Adipocyte (in vitro differentiated cells): Measurements from ENCODE around the gene MRPS31.
A peak's percentile ranks its signal among the peaks of the same experiment; 100 is the strongest.

Source experiments
- DNase-seq: peaks from one replicate; pipeline ENCODE4 v3.0.0-alpha.2; 2015; ENCODE audit warnings: low read depth
- H3K27me3 ChIP-seq: replicated peaks from 2 replicates; pipeline ENCODE4 v1.7.0; 2013; ENCODE audit warnings: mild to moderate bottlenecking, low read length, moderate library complexity; ENCODE audit not compliant: control insufficient read depth, insufficient read depth
- H3K36me3 ChIP-seq: 2 replicates; pipeline ENCODE4 v1.7.0; 2013; ENCODE audit warnings: low read length, mild to moderate bottlenecking, moderate library complexity; ENCODE audit not compliant: control insufficient read depth, insufficient read depth, severe bottlenecking
- H3K4me1 ChIP-seq: 2 replicates; pipeline ENCODE4 v1.7.0; 2013; ENCODE audit warnings: mild to moderate bottlenecking, low read length, moderate library complexity; ENCODE audit not compliant: control insufficient read depth, insufficient read depth
- H3K4me3 ChIP-seq: 2 replicates; pipeline ENCODE4 v1.7.0; 2013; ENCODE audit warnings: mild to moderate bottlenecking, low read length, moderate library complexity
- H3K9ac ChIP-seq: 2 replicates; pipeline ENCODE4 v1.7.0; 2013; ENCODE audit warnings: mild to moderate bottlenecking, low read length, moderate library complexity
- H3K9me3 ChIP-seq: 2 replicates; pipeline ENCODE4 v1.7.0; 2013; ENCODE audit warnings: mild to moderate bottlenecking, low read length, moderate library complexity; ENCODE audit not compliant: control insufficient read depth

MRPS31 gene

GRCh38 chr13:40776681-40777165 is 5.7 kb upstream of the MRPS31 start:
- peak; percentile 16 for DNase-seq
- H3K4me3 ChIP-seq: no peak overlapping the region
- H3K27me3 ChIP-seq: no peaks in the 10 kb centered on the region
- no peaks in the 10 kb centered on the region for H3K36me3 ChIP-seq
- H3K4me1 ChIP-seq: no peaks in the 10 kb centered on the region
- H3K9ac ChIP-seq: no peak overlapping the region
- H3K9me3 ChIP-seq: no peaks in the 10 kb centered on the region

DNA sequence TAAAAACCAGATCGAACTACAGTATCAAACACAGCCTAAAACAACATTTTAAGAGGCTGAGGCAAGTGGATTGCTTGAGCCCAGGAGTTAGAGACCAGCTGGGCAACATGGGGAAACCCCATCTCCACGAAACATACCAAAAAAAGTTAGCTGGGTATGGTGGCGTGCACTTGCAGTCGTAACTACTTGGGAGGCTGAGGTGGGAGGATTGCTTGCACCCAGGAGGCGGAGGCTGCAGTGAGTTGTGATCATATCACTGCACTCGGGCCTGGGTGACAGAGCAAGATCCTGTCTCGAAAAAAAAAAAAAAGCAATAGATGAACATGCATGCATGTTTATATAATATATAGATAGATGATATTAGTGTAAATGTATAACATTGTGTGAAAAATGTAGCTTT is 5.2 kb upstream of the MRPS31 start:
- H3K4me1 ChIP-seq: no peaks in the 10 kb centered on the region
- H3K9ac ChIP-seq: no peak overlapping the region
- DNase-seq: no peak
- H3K27me3 ChIP-seq: no peaks in the 10 kb centered on the region
- H3K9me3 ChIP-seq: no peaks in the 10 kb centered on the region
- no peak overlapping the region for H3K4me3 ChIP-seq
- no peaks in the 10 kb centered on the region for H3K36me3 ChIP-seq

DNA sequence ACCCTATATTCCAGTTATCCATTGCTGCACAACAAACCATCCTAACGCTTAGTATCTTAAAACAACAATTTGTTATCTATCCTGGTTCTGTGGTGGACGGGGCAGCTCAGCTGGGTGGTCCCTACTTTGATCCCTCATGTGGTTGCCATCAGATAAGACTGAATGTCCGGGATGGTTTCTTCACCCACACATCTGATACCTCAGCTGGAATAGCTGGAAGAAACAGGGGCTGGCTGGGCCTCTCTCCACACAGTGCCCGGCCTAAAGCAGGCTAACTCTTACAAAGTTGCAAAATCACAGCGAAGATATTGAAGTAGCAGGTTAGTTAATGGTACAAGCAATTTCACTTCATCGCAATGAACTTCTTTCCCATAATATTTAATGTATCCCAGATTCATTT is 3.7 kb upstream of the MRPS31 start:
- DNase-seq: no peak
- H3K9ac ChIP-seq: no peak overlapping the region

DNA sequence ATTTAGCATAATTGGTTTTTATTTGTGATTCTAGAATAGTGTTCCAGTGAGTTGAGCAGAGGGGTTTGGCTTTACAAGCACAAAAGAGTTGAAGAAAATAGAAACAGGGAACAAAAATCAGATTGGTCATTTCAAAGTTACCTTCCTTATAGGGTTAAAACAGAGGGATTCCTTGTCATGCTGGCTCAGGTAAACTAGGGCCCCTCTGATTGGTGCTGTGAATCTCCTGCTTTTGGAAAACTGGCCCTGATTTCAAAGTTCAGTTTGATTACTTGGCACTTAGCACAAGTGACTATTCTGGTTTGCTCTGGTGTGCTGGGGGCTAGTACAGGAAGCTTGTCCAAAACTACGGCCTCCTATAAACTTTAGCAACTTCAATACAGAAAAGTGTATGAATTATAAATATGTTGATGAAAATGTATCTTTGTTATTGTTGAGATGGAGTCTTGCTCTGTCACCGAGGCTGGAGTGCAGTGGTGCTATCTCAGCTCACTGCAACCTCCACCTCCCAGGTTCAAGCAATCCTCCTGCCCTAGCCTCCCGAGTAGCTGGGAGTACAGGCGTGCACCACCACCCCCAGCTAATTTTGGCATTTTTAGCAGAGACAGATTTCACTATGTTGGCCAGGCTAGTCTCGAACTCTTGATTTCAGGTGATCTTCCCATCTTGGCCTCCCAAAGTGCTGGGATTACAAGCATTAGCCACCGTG is 1.9 kb upstream of the MRPS31 start:
- H3K9ac ChIP-seq: no peak overlapping the region
- no peak overlapping the region for H3K4me3 ChIP-seq
- peaks cover 9% of the 10 kb centered on the region for H3K4me1 ChIP-seq
- no peaks in the 10 kb centered on the region for H3K27me3 ChIP-seq
- no peak for DNase-seq
- no peaks in the 10 kb centered on the region for H3K9me3 ChIP-seq
- no peaks in the 10 kb centered on the region for H3K36me3 ChIP-seq

More for the DNA sequence above, 3.7 kb upstream of the MRPS31 start:
- no peaks in the 10 kb centered on the region for H3K27me3 ChIP-seq
- no peak overlapping the region for H3K4me3 ChIP-seq
- H3K9me3 ChIP-seq: no peaks in the 10 kb centered on the region
- H3K36me3 ChIP-seq: no peaks in the 10 kb centered on the region
- H3K4me1 ChIP-seq: peaks cover 8% of the 10 kb centered on the region

DNA sequence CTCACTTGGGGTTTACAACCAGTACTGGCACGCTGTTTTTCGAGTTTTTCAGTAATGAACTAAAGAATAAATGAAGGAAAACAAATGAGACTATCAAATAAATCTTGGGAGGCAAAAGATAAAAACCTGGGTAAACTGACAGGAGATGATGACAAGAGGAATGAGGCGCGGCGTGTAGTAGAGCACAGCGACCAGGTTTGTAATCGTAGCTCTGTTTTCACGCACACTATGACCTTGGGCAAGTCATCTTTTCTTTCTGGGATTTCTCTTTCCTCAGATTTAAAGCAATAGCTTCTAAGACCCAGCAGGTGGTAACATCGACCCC is 419 bp downstream of the MRPS31 start:
- DNase-seq: no peak
- peak overlapping the region; percentile 90 for H3K9ac ChIP-seq
- H3K4me1 ChIP-seq: peaks cover 9% of the 10 kb centered on the region
- peaks cover 6% of the 10 kb centered on the region for H3K36me3 ChIP-seq
- no peaks in the 10 kb centered on the region for H3K27me3 ChIP-seq
- H3K4me3 ChIP-seq: peak overlapping the region; percentile 89
- no peaks in the 10 kb centered on the region for H3K9me3 ChIP-seq

- peak overlapping the region; percentile 89 for H3K4me3 ChIP-seq
- peaks cover 7% of the 10 kb centered on the region for H3K36me3 ChIP-seq
- no peaks in the 10 kb centered on the region for H3K9me3 ChIP-seq
- peaks cover 9% of the 10 kb centered on the region for H3K4me1 ChIP-seq
- no peaks in the 10 kb centered on the region for H3K27me3 ChIP-seq
- no peak for DNase-seq
- peak overlapping the region; percentile 90 for H3K9ac ChIP-seq
These were observed 1.0 kb downstream of the MRPS31 start for GRCh38 chr13:40769970-40770369.

DNA sequence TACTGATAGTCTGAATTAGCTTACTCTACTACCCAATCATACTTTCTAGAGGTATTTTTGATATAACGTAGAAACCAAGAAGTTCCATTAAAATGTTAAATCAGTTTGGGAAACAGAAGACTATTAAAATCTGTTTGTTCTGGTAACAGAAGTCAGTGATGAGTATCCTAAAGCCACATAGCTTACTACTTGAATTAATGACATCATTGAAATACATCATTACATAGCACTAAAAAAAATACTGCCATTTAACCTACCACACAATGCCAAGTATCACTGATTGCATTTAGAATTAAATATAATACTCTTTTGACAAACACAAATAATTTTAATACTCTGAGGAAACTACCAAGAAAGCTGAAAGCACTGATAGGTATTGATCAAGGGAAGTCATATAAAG is 5.4 kb downstream of the MRPS31 start:
- Histone ChIP-seq H3K9ac (no peak overlapping the region), H3K27me3 (no peaks in the 10 kb centered on the region), H3K36me3 (peaks cover 11% of the 10 kb centered on the region), H3K4me1 (peaks cover 13% of the 10 kb centered on the region), H3K4me3 (no peak overlapping the region), H3K9me3 (no peaks in the 10 kb centered on the region)
- no peak for DNase-seq

DNA sequence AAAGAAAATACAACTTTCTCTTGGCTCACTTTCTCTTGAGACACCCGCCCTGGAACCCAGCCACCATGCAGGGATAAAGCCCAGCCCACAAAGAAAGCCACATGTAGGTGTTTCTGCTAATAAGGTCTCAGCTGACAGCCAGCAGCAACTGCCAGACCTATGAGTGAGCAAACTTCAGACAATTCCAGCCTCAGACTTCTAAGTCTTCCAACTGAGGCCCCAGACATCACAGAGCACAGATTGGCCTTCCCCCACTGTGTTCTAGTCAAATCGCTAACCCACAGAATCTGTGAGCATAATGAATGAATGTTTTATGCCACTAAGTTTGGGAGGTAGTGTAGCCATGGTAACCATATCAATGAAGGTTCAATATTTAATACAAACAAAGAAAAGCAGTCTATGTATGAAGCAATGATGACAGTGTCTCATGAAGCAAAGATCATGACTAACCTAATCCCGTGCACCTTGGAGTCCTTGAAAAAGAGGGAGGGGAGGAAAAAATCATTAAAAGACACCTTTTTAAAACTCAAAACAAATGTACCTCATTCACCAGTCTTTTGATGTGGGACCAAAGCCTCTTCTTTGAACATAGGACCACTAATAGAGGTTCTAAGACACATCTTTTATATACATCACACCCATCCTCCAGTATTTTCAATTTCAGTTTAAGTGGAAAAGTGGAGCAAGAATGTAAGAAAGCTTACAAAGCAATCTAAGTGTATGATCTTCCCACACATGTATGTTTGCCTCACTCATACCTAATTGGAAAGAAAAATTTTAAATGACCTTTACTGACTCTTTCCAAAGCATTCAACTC is 6.2 kb downstream of the MRPS31 start:
- H3K9ac ChIP-seq: no peak overlapping the region
- no peaks in the 10 kb centered on the region for H3K9me3 ChIP-seq
- no peak overlapping the region for H3K4me3 ChIP-seq
- peaks cover 15% of the 10 kb centered on the region for H3K36me3 ChIP-seq
- no peak for DNase-seq
- peaks cover 7% of the 10 kb centered on the region for H3K4me1 ChIP-seq
- H3K27me3 ChIP-seq: no peaks in the 10 kb centered on the region

GRCh38 chr13:40762849-40763248 is 8.1 kb downstream of the MRPS31 start:
- H3K27me3 ChIP-seq: no peaks in the 10 kb centered on the region
- H3K4me3 ChIP-seq: no peak overlapping the region
- peaks cover 25% of the 10 kb centered on the region for H3K36me3 ChIP-seq
- no peak overlapping the region for H3K9ac ChIP-seq
- H3K9me3 ChIP-seq: no peaks in the 10 kb centered on the region
- peaks cover 4% of the 10 kb centered on the region for H3K4me1 ChIP-seq
- DNase-seq: peak; percentile 13

DNA sequence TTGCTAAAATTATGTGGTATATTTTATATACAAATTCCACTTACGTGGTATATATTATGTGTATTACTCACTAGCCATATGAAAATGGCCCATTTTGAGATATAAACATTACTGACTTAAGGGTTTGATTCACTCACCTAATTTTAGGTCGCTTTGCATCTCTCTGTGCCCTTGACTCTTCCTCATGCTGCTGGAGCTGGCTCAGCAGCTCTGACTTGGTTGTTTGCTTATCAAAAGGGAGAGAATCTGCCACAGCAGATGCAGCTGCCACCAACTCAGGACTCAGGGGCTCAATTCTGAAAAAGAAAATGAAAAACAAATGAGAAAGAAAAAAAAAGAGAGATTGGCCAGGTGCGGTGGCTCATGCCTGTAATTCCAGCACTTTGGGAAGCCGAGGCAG is 12.2 kb downstream of the MRPS31 start:
- DNase-seq: no peak
- H3K36me3 ChIP-seq: peaks cover 36% of the 10 kb centered on the region
- no peak overlapping the region for H3K4me3 ChIP-seq
- H3K9ac ChIP-seq: no peak overlapping the region
- no peaks in the 10 kb centered on the region for H3K9me3 ChIP-seq
- H3K4me1 ChIP-seq: no peaks in the 10 kb centered on the region
- no peaks in the 10 kb centered on the region for H3K27me3 ChIP-seq

DNA sequence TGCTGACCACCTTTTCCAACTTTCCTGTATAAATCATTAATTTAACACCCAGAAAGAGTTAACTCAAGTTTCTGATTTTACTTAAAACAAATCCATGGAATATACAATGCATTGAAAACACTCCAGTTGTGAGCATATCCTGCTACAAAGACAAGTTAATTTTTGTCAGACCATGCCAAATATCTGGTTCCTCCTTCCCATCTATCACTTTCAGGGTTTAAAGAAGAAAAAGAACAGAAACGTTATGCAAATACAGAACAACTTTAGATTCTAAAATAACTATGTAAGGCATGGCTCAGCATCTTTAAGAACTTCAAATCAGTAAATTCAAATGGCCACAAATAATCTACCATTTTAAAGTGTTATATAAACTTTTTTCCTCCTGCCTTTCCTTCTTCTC is 14.9 kb downstream of the MRPS31 start:
- Histone ChIP-seq H3K27me3 (no peaks in the 10 kb centered on the region), H3K4me1 (no peaks in the 10 kb centered on the region), H3K9ac (no peak overlapping the region), H3K36me3 (peaks cover 59% of the 10 kb centered on the region), H3K4me3 (no peak overlapping the region), H3K9me3 (no peaks in the 10 kb centered on the region)
- no peak for DNase-seq
